Panc1 (cell line): ENCODE measurements around the gene SSUH2.

Experiments
- CTCF ChIP-seq: fragments of 450-650 bp; IDR thresholded peaks from 2 replicates; pipeline ENCODE4 v1.5.1; 2017; ENCODE audit warnings: mild to moderate bottlenecking
- REST ChIP-seq, 2 experiments: IDR thresholded peaks; 2 replicates each; pipeline ENCODE4 v1.6.1; 2011 to 2012; ENCODE audit warnings: low read depth in 2 of 2, control low read depth in 1 of 2, low read length in 1 of 2, mild to moderate bottlenecking in 1 of 2, moderate library complexity in 1 of 2; ENCODE audit not compliant: insufficient read depth in 1 of 2
- TCF7L2 ChIP-seq: IDR thresholded peaks from 2 replicates; pipeline ENCODE4 v1.6.1; 2011; ENCODE audit warnings: mild to moderate bottlenecking, low read depth, low read length, inconsistent platforms

GRCh38 chr3:8645712-8646111 is 1.1 kb upstream of the SSUH2 start:
- TF ChIP-seq CTCF: no peak
- TF ChIP-seq REST (IDR thresholded peaks at IDR 0.05; ENCODE audit: insufficient read depth in 1 of 2, low read depth in 2 of 2, low read length in 1 of 2): no peak
- no peak for TF ChIP-seq TCF7L2
